Fibroblast of lung (primary cell): Measurements from ENCODE around the gene CYTIP. TPM values are rescaled to one million over a fixed set of nuclear protein-coding genes. Genes with fewer than 3 reads are reported as not detected.

Experiments
- DNase-seq, 2 donors: peaks; one replicate each; pipeline versions ENCODE4 v3.0.0 to v3.0.0-alpha.2; 2010; ENCODE audit warnings: low read depth in 2 of 2
- H2AFZ ChIP-seq: 2 replicates; pipeline ENCODE4 v1.5.1; 2012; ENCODE audit warnings: low read length, control low read depth, inconsistent platforms
- H3K27ac ChIP-seq: 2 replicates; pipeline ENCODE4 v1.5.1; 2011; ENCODE audit warnings: low read length, control low read depth; ENCODE audit not compliant: insufficient read depth
- H3K27me3 ChIP-seq: 2 replicates; pipeline ENCODE4 v1.5.1; 2011; ENCODE audit warnings: mild to moderate bottlenecking, low read length; ENCODE audit not compliant: control insufficient read depth, insufficient read depth
- H3K36me3 ChIP-seq: 2 replicates; pipeline ENCODE4 v1.5.1; 2011; ENCODE audit warnings: low read length; ENCODE audit not compliant: control insufficient read depth, insufficient read depth
- H3K4me1 ChIP-seq: 2 replicates; pipeline ENCODE4 v1.5.1; 2011; ENCODE audit warnings: low read length; ENCODE audit not compliant: control insufficient read depth, insufficient read depth; ENCODE audit errors: extremely low read depth
- H3K4me2 ChIP-seq: 2 replicates; pipeline ENCODE4 v1.5.1; 2011; ENCODE audit warnings: low read length, control low read depth; ENCODE audit not compliant: insufficient read depth; ENCODE audit errors: extremely low read depth
- H3K4me3 ChIP-seq, 4 experiments: fragments of 200-600 bp in 1 of 4; sonication (generic) in 1 of 4; replicated peaks in 1 of 4; 2 replicates each; pipeline ENCODE4 v1.5.1; 2011 to 2016; ENCODE audit warnings: low read length in 4 of 4, low read depth in 3 of 4, mild to moderate bottlenecking in 3 of 4, control low read depth in 2 of 4, inconsistent platforms in 1 of 4, mixed read lengths in 1 of 4; ENCODE audit not compliant: insufficient read depth in 1 of 4; ENCODE audit errors: control extremely low read depth in 1 of 4
- H3K79me2 ChIP-seq: 2 replicates; pipeline ENCODE4 v1.5.1; 2012; ENCODE audit warnings: mild to moderate bottlenecking, low read length, inconsistent platforms; ENCODE audit not compliant: control insufficient read depth, insufficient read depth
- H3K9ac ChIP-seq: 2 replicates; pipeline ENCODE4 v1.5.1; 2011; ENCODE audit warnings: mild to moderate bottlenecking, low read length, control low read depth; ENCODE audit not compliant: insufficient read depth
- H3K9me3 ChIP-seq: 2 replicates; pipeline ENCODE4 v1.5.1; 2012; ENCODE audit warnings: low read depth, low read length; ENCODE audit not compliant: control insufficient read depth, insufficient read depth
- H4K20me1 ChIP-seq: 2 replicates; pipeline ENCODE4 v1.5.1; 2011; ENCODE audit warnings: low read length; ENCODE audit not compliant: control insufficient read depth, insufficient read depth; ENCODE audit errors: extremely low read depth
- CTCF ChIP-seq, 2 donors: IDR thresholded peaks in 1 of 2; conservative IDR thresholded peaks in 1 of 2; 1 replicate in 1 of 2; 2 replicates in 1 of 2; pipeline ENCODE4 v1.5.1; 2011 to 2012; ENCODE audit warnings: low read length in 2 of 2, control low read depth in 1 of 2, inconsistent platforms in 1 of 2, low read depth in 1 of 2, mild to moderate bottlenecking in 1 of 2
- EZH2 ChIP-seq: IDR thresholded peaks from 2 replicates; pipeline ENCODE4 v1.5.1; 2012; ENCODE audit warnings: low read length, control low read depth, mild to moderate bottlenecking; ENCODE audit errors: missing control alignments
- polyA plus RNA-seq, 2 donors: library from polyadenylated mRNA; depleted of rRNA in 1 of 2; stranded (reverse) in 1 of 2; unstranded in 1 of 2; fragments of >200 nt; gene quantifications; 2 replicates each; pipeline ENCODE4 v1.2.1, GENCODE V29; 2011 to 2012; ENCODE audit warnings: missing spikeins in 1 of 2
- total RNA-seq: library from RNA; depleted of rRNA; stranded (reverse); fragments of >200 nt; gene quantifications from 2 replicates; pipeline ENCODE4 v1.2.1, GENCODE V29; 2014

CYTIP gene
- total and polyA plus RNA-seq, 2 donors (not counting 1 experiment from before 2014, with no cell fraction given), result 0.17 TPM; not detected in 1

DNA sequence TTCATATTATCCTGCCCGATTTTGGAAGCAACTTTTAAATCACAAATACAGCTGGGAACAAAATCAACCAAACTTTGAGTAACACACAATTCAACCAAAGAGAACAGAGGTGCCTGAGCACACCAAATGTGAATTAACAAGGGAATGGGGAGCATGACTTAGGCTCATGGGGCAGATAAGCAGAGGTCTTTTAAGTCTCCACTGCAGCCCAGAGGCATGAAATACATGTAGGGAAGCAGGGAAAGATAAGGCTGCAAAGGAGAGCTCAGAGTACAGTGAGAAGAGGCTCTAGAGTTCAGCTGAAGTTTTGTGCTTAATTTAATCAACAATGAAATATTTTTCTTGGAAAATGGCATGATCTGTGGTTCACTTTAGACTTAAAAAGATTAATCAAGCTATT is 49.0 kb downstream of the CYTIP start:
- Histone ChIP-seq H3K4me3 (no peak overlapping the region), H3K4me2 (no peak overlapping the region), H3K27ac (no peak overlapping the region), H3K9ac (no peak overlapping the region), H3K4me1 (no peaks in the 10 kb centered on the region), H3K79me2 (no peaks in the 10 kb centered on the region), H3K27me3 (no peaks in the 10 kb centered on the region), H4K20me1 (no peaks in the 10 kb centered on the region), H3K36me3 (no peaks in the 10 kb centered on the region), H2AFZ (no peak overlapping the region), H3K9me3 (no peaks in the 10 kb centered on the region)
- no peak for DNase-seq
- TF ChIP-seq EZH2 (no peak), CTCF (conservative IDR thresholded peaks at IDR 0.05 in 1 of 2, IDR thresholded peaks at IDR 0.05 in 1 of 2; ENCODE audit: low read depth in 1 of 2, low read length in 2 of 2) (no peak)

DNA sequence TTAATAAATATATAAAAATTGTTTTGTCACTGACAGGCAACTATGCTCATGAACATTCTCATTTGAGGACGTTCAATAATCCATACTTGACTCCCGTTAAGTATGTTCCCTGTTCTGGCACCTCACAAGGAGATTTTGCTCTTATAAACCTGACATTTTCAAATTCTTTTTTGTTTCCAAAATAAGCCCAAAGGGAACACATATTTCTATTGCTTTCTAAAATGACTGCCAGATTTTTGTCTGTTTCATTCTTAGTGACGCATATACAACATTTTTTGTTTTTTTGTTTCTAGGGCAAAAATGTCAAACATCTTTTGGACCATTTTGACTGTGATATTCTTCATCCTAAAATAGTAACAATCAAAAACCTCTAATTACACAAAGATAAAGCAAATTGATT is 50.5 kb downstream of the CYTIP start:
- Histone ChIP-seq H3K79me2 (no peaks in the 10 kb centered on the region), H3K9ac (no peak overlapping the region), H3K4me1 (no peaks in the 10 kb centered on the region), H3K4me3 (no peak overlapping the region), H3K9me3 (no peaks in the 10 kb centered on the region), H3K4me2 (no peak overlapping the region), H3K27me3 (no peaks in the 10 kb centered on the region), H4K20me1 (no peaks in the 10 kb centered on the region), H3K27ac (no peak overlapping the region), H3K36me3 (no peaks in the 10 kb centered on the region), H2AFZ (no peak overlapping the region)
- no peak for TF ChIP-seq CTCF (conservative IDR thresholded peaks at IDR 0.05 in 1 of 2, IDR thresholded peaks at IDR 0.05 in 1 of 2; ENCODE audit: low read depth in 1 of 2, low read length in 2 of 2)
- no peak for DNase-seq

DNA sequence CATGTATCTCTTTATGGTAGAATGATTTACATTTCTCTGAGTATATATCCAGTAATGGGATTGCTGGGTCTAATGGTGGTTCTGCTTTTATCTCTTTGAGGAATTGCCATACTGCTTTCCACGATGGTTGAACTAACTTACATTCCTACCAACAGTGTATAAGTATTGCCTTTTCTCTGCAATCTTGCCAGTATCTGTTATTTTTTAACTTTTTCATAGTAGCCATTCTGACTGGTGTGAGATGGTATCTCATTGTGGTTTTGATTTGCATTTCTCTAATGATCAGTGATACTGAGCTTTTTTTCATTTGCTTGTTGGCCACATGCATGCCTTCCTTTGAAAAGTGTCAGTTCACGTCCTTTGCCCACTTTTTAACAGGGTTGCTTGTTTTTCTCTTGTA is 55.1 kb downstream of the CYTIP start:
- Histone ChIP-seq H3K79me2 (no peaks in the 10 kb centered on the region), H3K4me1 (no peaks in the 10 kb centered on the region), H4K20me1 (no peaks in the 10 kb centered on the region), H3K4me3 (no peak overlapping the region), H3K27ac (no peak overlapping the region), H3K4me2 (no peak overlapping the region), H3K27me3 (no peaks in the 10 kb centered on the region), H2AFZ (no peak overlapping the region), H3K9ac (no peak overlapping the region), H3K36me3 (no peaks in the 10 kb centered on the region), H3K9me3 (no peaks in the 10 kb centered on the region)
- no peak for DNase-seq
- no peak for TF ChIP-seq CTCF (conservative IDR thresholded peaks at IDR 0.05 in 1 of 2, IDR thresholded peaks at IDR 0.05 in 1 of 2; ENCODE audit: low read depth in 1 of 2, low read length in 2 of 2)
- no peak for TF ChIP-seq EZH2
